DMS114 treated with DMSO at 0.1 percent for 48 hours (cell line): ENCODE results near the gene IL2RA.

ENCODE experiments used
- DNase-seq: peaks from one replicate; lab custom pipeline; 2025; ENCODE audit not compliant: unreplicated experiment; lab: John Stamatoyannopoulos, UW

Gene IL2RA

DNA sequence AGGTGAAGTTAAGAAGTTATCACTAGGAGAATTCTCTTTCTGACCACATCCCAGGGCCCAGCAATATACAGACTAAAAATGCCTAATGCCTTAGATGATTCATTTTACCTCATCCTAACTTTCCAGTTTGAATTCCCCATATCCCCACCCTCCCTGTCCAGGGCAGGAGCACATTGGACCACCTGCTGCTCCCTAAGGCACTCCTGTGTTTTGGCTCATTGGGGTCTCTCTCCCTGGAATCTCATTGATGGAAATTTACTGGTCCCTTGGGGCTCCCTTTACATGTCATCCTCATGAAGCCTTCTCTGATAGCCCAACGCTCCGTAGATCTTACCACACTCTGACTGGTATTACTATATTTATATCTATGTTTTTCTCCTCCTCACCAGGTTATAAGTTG is 2.7 kb downstream of the IL2RA start:
- DNase-seq: no peak

DNA sequence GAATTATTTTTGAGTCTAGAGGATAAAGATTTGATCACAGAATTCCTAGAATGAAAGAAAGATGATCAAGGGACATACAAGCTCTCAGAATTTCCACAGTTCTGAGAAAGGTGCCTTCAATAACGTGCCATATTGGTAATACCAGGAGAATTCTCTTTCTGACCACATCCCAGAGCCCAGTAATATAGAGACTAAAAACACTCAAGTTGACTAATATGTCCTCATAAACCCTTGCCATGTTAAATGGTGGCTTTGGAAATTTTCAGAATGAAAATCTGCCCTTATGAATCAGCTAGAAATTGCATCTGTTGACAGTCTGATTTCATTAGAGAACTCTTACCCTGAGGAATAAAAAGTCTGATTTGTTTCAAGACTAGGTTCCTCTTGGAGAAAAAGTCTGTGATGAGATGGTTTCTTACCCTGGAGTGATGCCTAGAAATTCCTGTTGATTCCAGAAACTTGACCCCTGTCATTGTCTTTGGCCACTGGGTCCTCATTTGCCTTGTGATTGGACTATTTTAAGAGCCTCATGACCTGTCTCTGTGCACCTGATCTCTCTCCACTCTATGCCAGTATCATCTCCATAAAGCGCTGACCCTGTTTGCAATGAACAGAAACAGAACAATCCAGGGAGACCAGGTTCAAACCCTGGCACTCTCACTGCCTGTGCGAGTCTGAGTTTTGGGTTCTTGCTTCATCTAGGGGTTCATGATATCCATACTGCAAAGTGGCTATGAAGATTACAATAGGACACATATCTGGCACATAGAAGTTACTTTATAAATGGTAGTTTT is 3.3 kb downstream of the IL2RA start:
- no peak for DNase-seq

DNA sequence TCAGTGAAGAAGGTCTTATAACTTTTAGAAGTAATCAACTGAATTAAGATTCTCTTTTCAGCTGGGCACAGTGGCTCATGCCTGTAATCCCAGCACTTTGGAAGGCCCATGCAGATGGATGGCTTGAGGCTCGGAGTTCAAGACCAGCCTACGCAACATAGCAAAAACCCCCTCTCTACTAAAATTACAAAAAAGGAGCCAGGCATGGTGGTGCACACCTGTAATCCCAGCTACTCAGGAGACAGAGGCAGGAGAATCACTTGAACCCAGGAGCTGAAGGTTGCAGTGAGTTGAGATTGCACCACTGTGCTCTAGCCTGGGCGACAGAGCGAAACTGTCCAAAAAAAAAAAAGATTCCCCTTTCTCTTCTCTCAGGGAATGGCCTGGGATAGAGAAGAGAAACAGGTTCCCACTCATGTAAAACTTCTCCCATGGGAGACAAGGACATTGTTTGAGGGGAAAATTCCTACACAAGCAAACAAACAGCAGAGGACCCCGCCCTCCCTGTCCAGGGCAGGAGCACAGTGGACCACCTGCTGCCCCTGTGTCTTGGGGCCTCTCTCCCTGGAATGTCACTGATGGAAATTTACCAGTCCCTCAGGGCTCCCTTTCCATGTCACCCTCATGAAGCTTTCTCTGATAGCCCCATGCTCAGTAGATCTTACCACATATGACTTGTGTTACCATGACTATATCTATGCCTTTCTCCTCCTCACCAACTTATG is 5.6 kb downstream of the IL2RA start:
- DNase-seq: no peak

DNA sequence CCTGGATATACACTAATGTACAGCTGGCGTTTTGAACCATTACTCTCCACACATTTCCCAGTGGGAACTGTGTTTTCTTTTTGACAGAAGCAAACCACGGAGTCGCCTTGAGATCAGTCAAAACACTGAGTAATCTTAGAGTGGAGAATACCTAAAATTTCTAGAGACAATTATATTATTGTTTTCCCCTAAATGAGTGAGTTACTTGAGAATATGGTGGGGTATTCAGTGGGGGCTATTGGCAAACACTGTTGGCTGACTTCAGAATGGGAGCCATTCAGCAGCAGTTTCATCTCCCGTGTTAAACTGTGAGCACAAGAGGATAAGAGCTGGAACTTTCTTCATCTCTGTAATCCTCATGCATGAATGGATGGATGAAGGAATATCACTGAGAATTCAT is 6.2 kb downstream of the IL2RA start:
- DNase-seq: no peak

DNA sequence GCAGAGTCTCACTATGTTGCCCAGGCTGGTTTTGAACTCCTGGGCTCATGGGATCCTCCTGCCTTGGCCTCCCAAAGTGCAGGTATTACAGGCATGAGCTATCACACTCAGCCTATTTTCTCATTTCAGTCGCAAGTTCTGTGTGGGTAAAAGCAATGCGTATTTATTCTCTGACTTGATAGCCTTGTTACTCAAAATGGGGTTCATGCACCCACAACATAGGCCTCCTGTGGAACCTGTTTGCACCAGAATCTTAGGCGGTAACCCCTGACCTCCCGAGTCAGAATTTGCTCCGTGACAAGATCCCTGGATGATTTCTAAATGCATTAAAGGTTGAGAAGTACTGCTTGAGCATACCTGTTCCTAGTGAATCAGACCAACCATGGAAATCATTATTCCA is 7.3 kb downstream of the IL2RA start:
- no peak for DNase-seq

DNA sequence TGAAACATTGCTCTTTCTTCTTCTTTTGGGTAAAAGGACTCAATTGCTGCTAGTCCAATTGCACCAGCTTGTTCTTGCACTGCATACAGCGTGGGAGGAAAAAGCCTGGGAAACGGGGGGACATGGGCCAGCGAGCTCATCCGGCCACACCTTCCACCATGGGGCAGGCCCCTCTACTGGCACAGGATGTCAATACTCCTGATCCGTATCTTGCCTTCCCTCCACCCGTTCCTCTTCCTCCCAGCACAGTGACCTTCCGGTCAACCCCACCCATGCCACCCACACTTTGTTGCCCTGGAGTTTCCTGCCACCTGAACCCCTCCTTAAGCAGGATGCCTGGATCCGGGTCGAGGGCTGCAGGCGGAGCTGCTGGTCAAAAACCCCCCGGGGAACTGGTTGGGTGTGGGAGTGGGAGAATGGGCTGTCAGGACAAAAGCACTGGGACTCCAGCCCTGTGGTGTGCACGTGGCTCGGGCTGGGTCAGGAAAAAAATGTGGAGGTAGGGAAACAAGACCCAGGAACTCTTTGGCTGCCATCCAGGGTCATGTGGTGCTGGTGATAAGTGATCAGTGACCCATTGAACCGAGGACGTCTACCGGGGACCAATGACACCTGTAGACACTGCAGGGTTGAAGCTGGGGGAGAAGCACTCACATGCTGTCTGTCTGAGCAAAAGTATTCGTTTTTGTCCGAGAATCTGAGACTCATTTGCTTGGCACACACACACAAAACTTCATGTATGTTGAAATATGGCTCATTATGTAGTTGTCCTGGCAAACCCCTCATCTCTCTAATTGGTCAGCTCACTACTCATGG is 8.1 kb downstream of the IL2RA start:
- no peak for DNase-seq

DNA sequence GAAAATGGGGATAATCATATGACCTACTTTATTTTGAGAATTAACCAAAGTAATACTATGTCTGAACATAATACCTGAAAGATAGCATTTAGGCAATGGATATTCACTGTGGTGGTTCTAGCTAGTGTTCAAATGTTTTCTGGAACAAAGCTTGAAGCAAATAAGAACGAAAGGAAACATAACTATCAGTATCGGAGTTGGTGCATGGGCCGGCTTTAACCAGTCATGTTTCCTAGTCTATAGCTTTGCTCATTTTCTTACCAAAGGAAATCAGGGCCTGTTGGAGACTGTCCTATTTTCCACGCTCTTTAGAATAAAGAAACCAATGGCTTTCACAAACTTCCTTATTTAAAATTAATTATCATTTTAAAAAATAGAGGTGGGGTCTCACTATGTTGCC is 8.9 kb downstream of the IL2RA start:
- no peak for DNase-seq

DNA sequence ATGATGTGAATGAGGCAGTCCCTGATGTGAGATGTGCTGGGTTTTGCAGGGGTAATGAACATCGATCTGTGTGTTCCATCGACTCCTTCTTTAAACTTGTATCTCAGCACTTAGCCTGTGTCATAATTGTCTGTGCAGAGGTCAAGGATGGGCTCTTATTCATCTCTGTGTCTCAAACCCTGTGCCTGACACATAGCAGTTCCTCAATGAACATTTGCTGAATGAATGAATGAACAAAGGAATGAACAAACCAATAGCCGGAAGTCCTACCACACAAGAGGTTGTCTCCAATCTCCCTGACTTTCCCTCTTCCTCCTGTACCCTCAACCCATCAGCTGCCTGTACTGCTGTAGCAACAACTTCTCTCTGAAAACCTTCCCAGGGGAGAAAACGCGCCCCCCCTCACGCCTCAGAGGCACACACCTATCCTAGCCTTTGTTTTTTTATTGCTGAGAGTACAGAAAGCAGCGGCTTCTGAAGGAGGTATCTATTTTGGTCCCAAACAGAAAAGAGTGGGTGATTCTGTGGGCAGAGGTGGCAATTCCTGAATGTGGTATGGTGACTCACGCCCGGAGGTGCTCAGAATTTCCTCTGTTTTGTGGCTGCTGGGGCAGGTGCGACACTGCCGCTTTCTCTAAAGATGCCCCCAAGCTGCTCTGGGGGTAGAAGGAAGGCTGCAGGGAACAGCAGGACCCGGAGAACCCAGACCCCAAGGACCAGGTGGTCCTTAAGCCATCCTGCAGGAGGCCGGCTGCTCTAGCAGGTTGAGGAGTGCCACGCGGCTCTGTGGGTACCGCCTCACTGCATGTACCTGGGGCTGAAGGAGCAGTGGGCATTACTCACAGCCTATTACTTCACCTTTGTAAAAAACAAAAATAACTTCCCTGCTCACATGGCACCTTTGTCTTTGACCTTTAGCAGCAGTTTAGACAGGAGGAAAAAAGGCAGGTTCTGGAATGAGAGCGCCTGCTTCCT is 9.6 kb downstream of the IL2RA start:
- no peak for DNase-seq

DNA sequence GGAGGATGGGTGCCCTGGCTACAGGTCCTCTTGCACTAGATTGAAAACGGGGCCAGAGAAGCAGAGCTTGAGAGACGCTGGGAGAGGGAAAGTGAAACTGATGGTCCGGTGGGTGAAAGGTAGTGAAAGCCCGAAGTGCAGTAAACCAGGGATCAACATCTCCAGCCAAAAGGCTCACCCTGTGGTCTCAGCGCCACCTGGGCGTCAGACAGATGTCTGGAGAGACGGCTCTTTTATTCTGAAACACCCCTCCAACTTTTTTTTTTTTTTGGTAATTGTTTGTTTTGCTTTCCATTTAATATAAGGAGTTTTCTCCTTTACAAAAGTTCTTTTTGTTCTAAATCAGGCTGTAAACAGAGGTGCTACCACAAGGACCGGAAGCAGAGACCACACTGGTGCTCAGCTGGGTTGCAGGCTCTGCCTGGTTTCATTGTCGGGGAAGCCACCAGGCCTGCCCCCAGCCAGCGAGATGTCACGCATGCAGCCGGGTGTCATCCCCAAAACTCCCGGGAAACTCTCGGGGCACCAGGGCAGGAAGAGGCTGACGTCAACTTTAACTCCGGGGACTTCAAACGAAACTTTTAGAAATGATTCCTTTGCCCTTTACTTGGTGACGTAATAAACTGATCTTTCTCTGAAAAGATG is 11.2 kb downstream of the IL2RA start:
- DNase-seq: peak; percentile 27

DNA sequence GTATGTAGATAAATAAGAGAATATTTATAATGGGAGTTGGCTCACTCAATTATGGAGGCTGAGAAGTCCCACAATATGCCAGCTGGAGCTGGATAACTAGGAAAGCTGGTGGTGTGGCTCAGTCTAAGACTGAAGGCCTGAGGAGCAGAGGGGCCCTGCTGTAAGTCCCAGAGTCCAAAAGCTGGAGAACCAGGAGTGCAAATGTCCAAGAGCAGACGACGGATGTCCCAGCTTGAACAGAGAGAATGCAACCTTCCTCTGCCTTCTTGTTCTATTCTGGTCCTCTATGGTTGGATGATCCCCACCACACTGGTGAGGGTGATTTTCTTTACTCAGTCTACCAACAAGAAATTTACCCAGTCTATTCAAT is 13.2 kb downstream of the IL2RA start:
- DNase-seq: no peak

DNA sequence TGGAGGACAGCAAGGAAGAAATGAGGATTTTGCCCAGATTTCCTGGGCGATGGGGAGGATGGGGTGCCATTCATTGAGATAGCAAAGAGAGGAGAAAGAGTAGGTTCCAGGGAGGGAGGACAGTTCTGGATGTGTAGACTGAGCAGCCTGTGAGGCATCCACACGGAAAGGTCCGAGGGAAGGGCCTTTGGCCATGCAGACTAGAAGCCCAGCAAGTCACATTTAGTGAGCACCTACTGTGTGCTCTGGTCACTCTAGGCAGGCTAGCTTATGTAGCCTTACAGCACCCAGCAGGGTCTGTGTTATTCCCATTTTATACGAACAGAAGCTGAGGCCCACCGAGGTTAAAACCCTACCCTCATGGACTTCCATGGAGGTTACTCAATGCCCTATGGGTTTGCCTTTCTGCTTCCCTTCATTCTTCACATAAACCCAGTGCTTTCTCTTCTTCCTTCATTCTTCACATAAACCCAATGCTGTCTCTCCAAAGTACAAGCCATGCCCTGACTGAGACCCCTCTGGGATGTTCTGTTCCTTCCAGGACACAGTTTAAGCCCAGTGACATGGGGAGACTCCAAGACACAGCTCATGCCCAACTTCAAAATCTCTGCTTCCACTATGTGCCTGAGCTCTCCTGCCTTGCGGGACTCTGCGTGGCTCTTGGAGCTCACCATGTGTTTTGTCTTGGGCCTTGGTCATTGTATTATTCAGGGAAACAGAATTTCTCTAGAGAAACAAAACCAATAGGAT is 13.7 kb downstream of the IL2RA start:
- DNase-seq: no peak

DNA sequence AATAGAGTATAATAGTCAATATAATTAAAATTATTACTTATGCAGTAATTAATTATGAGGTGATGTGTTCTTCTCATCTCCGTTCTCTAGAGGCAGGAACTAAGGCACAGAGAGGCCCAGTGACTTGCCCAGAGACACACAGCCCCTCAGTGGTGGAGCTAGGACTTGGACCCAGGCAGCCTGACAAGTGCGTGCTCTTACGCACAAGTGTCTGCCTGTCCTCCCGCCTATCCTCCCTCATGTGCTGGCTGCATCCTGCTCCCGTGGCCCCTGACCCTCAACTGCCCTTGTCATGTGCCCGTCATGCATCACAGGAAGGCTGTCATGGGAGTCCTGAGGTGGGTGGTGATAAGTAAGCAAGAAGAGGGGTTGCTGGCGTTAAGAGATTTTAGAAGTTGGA is 14.3 kb downstream of the IL2RA start:
- DNase-seq: no peak

DNA sequence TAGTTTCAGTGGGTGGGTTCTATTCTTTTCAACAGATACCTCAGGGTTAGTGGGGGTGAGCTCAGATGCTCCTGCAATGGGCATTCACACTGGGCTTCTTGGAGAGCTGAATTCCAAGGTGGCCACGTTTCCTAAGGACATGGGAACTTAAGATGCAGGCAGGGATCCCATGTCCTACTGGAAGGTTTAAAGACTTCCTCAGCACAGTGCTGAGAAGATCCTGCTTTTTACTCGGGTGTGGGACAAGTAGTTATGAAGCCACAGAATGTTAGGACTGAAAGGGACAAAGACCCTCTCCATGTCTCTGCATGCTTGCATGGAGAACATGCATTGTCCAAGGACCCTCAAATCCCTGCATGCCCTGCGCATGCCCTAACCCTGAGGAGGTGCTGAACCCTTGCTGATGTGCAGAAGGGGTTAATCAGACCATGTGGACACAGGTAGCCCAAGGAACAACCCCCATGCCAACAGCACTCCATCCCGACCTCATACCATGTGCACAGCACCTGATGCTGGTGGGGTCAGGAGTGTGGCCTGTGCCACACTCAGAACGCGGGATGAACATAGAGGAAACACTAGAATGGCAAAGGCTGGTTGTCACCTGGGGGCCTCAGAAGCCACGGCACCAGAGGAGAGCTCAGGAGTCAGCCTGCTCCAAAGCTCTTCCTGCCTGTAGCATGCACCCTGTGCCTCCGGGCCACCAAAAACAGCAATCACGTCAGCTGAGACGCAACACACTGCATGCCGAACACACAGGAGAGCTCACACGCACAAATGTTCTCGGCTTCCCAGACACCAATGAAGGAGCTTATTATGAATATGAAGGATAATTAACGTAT is 15.2 kb downstream of the IL2RA start:
- no peak for DNase-seq

DNA sequence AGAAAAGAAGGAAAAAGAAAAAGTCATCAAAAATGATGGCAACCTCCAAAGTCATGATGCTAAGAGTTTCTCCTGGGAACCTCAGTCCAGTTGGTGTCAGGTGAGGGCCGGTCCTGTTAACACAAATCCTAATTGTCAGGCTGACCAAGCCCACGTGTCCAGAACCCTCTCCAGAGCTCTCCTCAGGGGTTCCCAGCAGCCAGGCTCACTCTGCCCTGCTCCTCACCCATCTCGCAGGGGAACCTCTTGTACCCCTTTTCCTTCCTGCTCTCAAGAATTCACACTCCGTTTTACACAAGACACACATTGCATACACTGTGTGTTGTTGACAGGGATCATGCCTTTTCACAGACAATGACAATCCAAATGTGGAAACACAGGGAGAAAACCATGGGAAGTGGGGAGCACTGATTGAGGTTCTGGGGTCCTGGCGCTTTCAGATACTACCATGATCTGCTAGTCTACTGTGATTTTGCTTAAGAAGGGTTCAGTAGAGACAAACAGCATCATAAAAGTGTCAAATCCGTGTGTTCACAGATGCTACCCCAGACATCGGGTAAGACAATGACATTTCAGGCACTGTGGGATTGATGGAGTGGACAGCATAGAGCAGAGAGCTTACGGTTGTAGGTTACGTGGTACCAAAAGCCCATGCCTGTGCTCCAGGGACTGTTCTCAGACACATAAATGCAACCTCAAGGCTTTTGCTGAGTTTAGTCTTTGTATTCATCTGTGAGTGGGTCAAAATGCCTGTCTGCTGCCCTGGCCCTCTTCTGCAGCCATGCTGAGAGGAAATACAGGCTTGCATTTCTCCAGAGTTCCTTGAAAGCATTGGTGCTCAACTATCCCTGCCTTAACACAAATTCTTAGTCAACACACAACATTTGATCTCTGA is 16.0 kb downstream of the IL2RA start:
- no peak for DNase-seq

DNA sequence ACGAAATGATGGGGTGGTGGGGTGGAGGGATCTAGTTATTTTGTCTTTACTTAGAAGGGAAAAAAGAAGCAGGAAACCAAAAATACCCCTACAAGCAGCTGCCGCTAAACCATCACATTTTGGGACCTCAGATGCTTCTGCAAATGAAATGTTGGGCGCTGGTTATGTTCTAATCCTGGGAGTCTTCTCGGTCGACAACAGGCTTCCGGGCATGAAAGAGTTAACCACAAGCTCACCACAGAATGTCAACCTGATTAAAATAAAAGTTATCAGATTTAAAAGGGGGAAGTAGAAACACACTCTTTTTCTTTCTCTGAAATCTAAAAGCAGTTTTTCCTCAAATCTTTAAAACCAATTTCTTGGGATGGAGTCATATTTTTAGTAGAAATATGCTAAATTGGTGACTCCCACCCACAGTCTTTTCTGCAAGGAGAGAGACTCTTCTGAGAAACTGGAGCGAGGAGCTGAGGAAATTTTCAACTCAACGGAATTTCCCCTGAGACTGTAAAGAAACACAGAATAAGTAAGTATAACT is 16.8 kb downstream of the IL2RA start:
- no peak for DNase-seq

DNA sequence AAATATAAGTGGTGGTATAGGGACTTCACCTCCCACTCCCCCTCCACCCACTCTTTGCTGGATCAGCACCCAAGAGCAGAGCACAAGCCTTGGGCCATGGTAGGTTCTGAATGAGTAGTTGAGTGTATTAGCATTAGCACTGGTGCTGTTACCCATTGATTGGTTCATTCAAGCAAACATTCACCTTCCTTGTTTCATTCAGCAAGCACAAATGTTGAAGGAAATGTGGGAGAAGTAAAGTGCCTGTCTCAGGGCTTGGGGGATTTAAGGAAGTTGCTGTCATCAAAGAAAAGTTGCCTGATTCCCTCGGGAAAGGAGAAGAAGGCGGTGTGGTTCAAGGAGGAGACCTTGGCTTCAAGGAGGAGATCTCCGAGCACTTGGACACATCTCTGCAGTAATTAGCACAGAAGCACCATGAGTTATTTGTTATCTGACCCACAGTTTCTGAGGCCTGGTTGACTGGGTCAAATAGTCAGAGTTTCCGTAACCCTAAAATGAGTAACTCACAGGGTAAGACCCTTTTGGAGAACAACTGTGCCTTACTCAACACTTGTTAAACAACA is 17.3 kb downstream of the IL2RA start:
- DNase-seq: no peak

DNA sequence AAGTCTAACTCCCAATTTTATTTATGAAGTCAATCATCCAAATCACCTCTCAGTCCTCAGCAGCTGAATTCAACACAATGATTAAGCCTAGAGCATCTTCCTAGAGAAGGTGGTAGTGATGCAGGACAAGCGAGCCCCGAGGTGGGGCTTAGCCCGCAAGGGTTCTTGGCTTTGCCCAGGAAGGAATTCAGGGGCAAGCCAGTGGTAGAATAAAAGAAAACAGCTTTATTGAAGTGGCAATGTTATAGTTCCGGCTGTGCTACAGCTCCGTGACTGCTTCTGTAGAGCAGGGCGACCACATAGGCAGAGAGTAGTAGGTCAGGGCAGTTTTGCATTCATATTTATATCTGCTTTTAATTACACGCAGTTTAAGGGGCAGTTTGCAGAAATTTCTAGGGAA is 18.1 kb downstream of the IL2RA start:
- no peak for DNase-seq
